Right lobe of liver (tissue), 4 donors: ENCODE measurements around the gene MLX.

Experiments
- POLR2A ChIP-seq: fragments of 450-650 bp; IDR thresholded peaks from one replicate; pipeline ENCODE4 v1.6.1; 2017; ENCODE audit warnings: antibody characterized with exemption, mild to moderate bottlenecking
- TF ChIP-seq, protein P1 (sequence below), 4 donors: fragments of 200-600 bp in 3 of 4; fragments of 450-650 bp in 1 of 4; IDR thresholded peaks; one replicate each; pipeline versions ENCODE4 v1.5.1 to v1.8.0; 2016 to 2022; ENCODE audit warnings: antibody characterized with exemption in 4 of 4, mild to moderate bottlenecking in 2 of 4
- donor health status: DM: no; HTN: no; CAD: no.
- donor health status: DM: no; HTN: no; CAD: no.
- donor health status: DM: no; HTN: yes; CAD: no.

DNA sequence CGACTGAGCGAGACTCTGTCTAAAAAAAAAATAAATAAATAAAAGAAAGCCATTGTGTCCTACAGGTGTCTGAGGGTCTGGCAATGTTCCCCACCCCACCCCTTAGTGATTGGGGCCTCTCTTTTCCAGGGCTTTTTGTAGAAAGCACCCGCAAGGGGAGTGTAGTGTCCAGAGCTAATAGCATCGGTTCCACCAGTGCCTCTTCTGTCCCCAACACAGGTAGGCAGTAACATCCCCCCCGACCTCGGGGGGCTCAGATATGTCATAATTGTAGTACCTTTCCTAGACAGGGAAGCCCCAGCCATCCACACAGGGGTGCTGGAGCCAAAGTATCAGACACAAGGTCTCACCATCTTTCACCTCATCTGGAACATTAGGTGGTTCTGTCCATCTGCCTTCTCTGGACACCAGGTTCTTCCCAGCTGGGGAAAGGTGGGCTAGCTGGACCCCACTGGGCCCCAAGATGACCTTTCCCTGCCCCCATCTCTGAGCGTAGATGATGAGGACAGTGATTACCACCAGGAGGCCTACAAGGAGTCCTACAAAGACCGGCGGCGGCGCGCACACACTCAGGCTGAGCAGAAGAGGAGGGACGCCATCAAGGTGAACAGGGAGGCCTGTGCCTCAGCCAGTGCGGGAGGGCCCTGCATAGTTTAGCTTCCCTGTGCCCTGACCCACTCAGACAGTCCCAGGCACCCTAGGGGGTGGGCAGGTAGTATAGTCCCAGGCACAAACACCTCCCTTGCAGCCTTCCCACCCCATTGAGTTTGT is 1.6 kb downstream of the MLX start:
- TF ChIP-seq, protein P1, sequence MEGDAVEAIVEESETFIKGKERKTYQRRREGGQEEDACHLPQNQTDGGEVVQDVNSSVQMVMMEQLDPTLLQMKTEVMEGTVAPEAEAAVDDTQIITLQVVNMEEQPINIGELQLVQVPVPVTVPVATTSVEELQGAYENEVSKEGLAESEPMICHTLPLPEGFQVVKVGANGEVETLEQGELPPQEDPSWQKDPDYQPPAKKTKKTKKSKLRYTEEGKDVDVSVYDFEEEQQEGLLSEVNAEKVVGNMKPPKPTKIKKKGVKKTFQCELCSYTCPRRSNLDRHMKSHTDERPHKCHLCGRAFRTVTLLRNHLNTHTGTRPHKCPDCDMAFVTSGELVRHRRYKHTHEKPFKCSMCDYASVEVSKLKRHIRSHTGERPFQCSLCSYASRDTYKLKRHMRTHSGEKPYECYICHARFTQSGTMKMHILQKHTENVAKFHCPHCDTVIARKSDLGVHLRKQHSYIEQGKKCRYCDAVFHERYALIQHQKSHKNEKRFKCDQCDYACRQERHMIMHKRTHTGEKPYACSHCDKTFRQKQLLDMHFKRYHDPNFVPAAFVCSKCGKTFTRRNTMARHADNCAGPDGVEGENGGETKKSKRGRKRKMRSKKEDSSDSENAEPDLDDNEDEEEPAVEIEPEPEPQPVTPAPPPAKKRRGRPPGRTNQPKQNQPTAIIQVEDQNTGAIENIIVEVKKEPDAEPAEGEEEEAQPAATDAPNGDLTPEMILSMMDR (IDR thresholded peaks at IDR 0.05): no peak
- no peak for TF ChIP-seq POLR2A
